Measurements from ENCODE around the gene IGHMBP2.

Gene IGHMBP2

DNA sequence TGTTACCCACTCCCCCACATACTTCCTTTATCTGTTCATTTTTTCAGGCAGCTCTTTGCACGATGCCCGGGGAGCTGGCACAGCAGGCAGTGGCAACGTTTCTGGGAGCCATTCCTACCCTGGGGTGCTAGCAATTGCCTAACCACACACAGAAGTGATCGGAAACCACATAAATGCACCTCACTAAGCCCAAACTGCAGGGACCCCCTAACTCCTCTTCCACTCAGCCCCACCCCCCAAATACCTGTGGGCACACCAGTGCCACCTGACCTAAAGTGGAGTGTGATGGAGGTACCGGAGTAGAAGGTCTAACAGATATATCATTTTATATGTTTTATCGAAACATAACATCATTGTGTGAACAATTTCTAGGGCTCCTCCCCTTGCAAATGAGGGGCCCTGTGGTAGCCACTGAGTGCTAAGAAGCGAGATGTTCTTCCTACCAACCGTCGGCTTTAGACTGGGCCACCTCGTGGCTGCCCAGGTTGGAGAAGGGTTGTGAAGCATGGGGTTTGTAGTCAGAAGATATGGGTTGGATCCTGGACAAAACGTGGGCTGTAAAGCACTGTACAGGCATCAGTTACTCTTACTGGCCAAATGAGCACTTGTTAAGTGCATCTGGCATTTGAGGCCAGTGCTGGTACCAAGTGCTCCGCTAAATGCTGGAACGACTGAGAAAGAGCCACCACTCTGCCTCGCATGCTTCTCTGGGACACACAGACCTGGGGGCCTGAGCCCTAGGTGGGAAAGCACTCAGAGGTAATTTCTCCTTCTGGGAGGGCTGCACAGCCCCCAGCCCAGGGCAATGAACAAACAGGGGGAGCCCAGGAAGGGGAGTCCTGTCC, 74.3 kb downstream of the IGHMBP2 start:
- Mint-ChIP-seq H3K9me3 (no peaks in the 10 kb centered on the region), H3K27me3 (peaks cover 47% of the 10 kb centered on the region), H3K4me3 (no peak overlapping the region), H3K36me3 (ENCODE audit: low read depth) (no peaks in the 10 kb centered on the region), H3K4me1 (ENCODE audit: low read depth) (peaks cover 5% of the 10 kb centered on the region), H3K27ac (no peak overlapping the region)
- intact Hi-C loops (cut with micrococcal nuclease) = no loop called here

DNA sequence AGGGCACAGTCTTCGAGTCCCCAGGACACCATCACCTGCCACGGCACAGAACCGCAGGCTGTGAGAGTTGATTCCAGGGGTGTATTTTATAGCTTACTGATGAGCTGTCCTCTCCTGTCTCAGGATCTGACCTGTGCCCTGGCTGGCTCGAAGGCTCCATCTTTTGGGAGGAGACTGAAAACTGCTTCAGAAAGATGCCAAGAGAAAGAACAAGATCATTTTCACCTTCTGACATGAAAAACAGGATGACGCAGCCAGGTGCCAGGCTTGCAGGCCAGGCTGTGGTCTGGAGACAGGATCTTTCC, 74.9 kb downstream of the IGHMBP2 start:
- Mint-ChIP-seq H3K4me1 (ENCODE audit: low read depth) (peaks cover 5% of the 10 kb centered on the region), H3K27ac (no peak overlapping the region), H3K9me3 (no peaks in the 10 kb centered on the region), H3K27me3 (peaks cover 45% of the 10 kb centered on the region), H3K36me3 (ENCODE audit: low read depth) (no peaks in the 10 kb centered on the region), H3K4me3 (no peak overlapping the region)
- intact Hi-C loops (cut with micrococcal nuclease) = no loop called here

DNA sequence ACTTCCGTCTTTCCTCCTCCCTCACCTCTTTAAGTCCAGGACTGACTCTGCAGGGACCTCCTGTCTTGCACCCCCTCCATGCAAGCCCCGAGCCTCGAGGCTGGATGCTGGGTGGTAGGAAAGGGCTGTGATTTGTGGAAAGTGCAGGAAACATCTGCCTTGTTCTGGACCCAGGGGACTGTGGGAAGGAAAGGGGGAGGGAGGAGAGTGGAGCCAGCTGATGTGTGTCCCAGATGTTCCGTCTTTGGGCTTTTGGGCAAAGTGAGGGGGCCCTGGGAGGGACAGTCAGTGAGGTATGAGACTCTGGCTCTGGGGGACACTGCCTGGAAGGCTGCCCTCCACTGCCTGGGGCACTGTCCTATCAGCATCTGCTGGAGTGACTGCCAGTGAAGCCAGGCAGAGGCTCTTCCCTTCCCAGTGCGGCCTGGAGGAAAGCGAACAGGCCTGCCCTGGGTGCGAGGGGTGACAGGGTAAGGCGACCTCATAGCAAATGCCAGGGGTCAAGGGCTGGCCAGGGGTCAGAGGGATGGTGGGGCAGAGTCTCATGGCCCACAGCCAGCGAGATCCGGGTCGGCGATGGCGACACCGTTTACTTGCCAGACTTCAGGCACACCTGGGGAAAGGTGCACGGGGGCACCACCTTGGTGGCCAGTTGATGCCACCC, 75.4 kb downstream of the IGHMBP2 start:
- peaks cover 44% of the 10 kb centered on the region for H3K27me3 Mint-ChIP-seq
- no peak overlapping the region for H3K4me3 Mint-ChIP-seq
- no peaks in the 10 kb centered on the region for H3K9me3 Mint-ChIP-seq
- H3K4me1 Mint-ChIP-seq (ENCODE audit: low read depth) = peaks cover 5% of the 10 kb centered on the region
- no peaks in the 10 kb centered on the region for H3K36me3 Mint-ChIP-seq (ENCODE audit: low read depth)
- no peak overlapping the region for H3K27ac Mint-ChIP-seq
- intact Hi-C loops (cut with micrococcal nuclease) = no loop called here

DNA sequence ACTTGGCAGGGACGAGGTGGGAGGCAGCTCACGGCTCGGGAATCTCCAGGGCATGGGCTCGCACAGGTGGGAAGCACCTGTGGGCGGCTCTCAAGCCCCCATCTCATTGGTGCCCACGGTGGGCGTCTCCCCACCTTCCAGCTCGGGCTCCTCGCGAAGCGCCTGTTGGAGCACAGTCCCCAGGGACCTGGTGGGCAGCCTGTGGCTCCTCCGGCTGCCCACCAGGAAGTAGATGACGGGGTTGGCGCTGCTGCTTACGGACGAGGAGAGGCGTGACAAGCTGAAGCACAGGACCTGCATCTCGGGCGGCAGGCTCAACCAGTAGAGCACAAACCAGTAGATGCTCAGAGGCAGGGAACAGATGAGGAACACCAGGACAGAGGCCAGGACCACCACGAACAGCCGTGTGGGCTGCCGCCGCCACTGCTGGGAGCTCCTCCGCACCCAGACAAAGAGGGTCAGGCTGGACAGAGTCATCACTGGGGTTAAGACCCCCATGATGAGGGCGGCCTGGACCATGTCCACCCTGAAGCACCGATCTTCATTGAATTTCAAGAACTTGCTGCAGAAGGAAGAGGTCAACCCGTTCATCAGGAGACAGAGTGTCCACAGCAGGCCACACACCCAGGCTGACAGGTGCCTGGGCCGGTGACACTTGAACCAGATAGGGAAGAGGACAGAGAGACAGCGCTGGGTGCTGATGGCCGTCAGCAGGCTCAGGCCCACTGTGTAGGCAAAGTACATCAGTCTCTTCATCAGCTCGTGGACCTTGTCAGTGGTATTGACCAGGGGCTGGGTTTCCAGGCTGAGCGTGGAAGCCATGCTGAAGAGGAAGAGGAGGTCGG, 76.5 kb downstream of the IGHMBP2 start:
- H3K4me3 Mint-ChIP-seq = no peak overlapping the region
- no peaks in the 10 kb centered on the region for H3K36me3 Mint-ChIP-seq (ENCODE audit: low read depth)
- intact Hi-C loops (cut with micrococcal nuclease) = no loop called here
- no peaks in the 10 kb centered on the region for H3K9me3 Mint-ChIP-seq
- no peak overlapping the region for H3K27ac Mint-ChIP-seq
- no peaks in the 10 kb centered on the region for H3K4me1 Mint-ChIP-seq (ENCODE audit: low read depth)
- H3K27me3 Mint-ChIP-seq = peaks cover 49% of the 10 kb centered on the region

DNA sequence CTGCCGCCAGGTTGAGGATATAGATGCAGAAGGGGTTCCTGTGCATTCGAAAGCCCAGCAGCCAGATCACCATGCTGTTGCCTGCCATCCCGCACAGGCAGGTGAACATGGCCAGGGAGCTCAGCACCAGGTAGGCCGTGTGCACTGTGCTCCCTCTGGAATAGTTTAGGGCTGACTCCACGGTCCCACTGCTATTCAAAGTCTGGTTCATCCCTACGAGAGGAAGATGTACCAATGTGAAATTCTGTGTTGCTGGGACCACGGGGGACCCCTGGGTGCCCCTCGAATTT, 77.0 kb downstream of the IGHMBP2 start, which contains the start of gene MRGPRD:
Gene MRGPRD, minus strand, starts transcription at position 211 of the 290 bp plus-strand sequence. Its CDS starts 0 bp downstream, at position 211.
- Mint-ChIP-seq H3K9me3 (no peaks in the 10 kb centered on the region), H3K4me1 (ENCODE audit: low read depth) (no peaks in the 10 kb centered on the region), H3K27me3 (peaks cover 53% of the 10 kb centered on the region), H3K4me3 (no peak within 1 kb of the TSS), H3K27ac (no peak within 1 kb of the TSS), H3K36me3 (ENCODE audit: low read depth) (no peaks in the 10 kb centered on the region)
- intact Hi-C loops (cut with micrococcal nuclease) = no loop called here

DNA sequence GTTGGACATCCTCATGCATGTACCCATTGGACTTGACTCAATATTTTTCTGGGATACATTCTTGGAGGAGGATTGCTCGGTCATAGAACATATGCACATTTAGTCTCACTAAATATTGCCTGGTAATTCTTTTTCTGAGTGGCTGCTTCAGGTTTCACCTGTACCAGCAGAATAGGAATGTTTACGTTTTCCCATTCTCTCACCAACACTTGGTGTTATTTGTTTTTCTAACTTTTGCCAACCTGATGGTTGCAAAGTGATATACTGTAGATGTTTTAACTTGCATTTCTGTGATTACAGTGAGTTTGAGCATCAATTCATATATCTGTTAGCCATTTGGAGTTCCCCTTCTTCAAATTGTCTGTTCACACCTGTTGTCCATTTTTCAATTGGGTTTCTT, 78.4 kb downstream of the IGHMBP2 start:
- intact Hi-C loops (cut with micrococcal nuclease) = no loop called here
- Mint-ChIP-seq H3K36me3 (ENCODE audit: low read depth) (no peaks in the 10 kb centered on the region), H3K27ac (no peak overlapping the region), H3K4me1 (ENCODE audit: low read depth) (no peaks in the 10 kb centered on the region), H3K9me3 (peaks cover 10% of the 10 kb centered on the region), H3K27me3 (peaks cover 58% of the 10 kb centered on the region), H3K4me3 (no peak overlapping the region)

DNA sequence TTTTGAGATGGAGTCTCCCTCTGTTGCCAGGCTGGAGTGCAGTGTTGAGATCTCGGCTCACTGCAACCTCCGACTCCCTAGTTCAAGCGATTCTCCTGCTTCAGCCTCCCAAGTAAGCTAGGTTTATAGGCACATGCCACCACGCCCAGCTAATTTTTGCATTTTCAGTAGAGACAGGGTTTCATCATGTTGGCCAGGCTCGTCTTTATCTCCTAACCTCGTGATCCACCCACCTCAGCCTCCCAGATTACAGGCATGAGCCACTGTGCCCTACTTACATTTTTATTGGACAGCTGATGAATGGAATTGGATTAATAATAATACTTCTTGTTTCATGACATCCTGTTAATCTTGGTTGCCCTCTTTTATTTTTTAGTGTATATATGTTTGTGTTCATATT, 80.1 kb downstream of the IGHMBP2 start:
- H3K27me3 Mint-ChIP-seq = peaks cover 57% of the 10 kb centered on the region
- H3K9me3 Mint-ChIP-seq = peaks cover 10% of the 10 kb centered on the region
- intact Hi-C loops (cut with micrococcal nuclease) = no loop called here
- H3K4me1 Mint-ChIP-seq (ENCODE audit: low read depth) = no peaks in the 10 kb centered on the region
- no peaks in the 10 kb centered on the region for H3K36me3 Mint-ChIP-seq (ENCODE audit: low read depth)
- no peak overlapping the region for H3K27ac Mint-ChIP-seq
- no peak overlapping the region for H3K4me3 Mint-ChIP-seq

DNA sequence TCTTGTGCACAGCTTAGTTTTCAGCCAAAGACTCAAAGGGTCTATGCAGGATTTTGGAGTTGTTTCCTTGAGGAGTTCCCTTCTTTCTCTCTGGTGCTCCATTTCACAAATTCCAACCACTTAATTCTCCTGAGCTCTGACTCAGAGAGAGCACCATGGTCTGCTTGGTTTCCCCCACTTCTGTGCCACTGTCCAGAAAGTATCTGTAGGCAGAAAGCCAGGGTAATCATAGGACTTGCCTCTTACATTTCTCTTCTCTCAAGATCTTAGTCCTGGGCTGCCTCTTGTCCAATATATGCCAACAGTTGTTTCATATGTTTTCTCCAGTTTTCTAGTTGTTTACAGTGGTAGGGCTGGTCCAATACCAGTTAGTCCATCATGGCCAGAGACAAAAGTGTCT, 83.5 kb downstream of the IGHMBP2 start:
- peaks cover 60% of the 10 kb centered on the region for H3K27me3 Mint-ChIP-seq

DNA sequence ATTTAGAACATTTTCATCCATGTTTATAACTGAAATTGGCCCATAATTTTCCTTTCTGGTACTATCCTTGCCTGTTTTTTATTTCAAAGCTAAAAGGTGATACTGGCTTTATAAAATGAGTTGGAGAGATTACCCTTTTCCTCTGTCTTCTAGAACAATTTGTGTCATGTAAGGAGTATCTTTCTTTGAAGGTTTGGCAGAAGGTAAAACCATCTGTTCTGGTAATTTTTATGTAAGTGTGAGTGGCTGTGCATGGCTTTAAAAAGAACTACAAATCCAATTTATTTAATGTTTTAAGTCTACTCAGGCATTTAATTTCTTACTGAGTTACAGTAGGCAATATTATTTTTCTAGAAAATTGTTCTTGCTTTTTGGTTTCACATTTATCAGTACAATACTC, 84.8 kb downstream of the IGHMBP2 start:
- no peaks in the 10 kb centered on the region for H3K36me3 Mint-ChIP-seq (ENCODE audit: low read depth)
- H3K9me3 Mint-ChIP-seq = peaks cover 10% of the 10 kb centered on the region
- H3K4me3 Mint-ChIP-seq = no peak overlapping the region
- no peak overlapping the region for H3K27ac Mint-ChIP-seq
- H3K4me1 Mint-ChIP-seq (ENCODE audit: low read depth) = no peaks in the 10 kb centered on the region
- H3K27me3 Mint-ChIP-seq = peaks cover 63% of the 10 kb centered on the region
- intact Hi-C loops (cut with micrococcal nuclease) = no loop called here

More for the DNA sequence above, 83.5 kb downstream of the IGHMBP2 start:
- H3K27ac Mint-ChIP-seq = no peak overlapping the region
- no peaks in the 10 kb centered on the region for H3K4me1 Mint-ChIP-seq (ENCODE audit: low read depth)
- intact Hi-C loops (cut with micrococcal nuclease) = no loop called here
- H3K9me3 Mint-ChIP-seq = peaks cover 10% of the 10 kb centered on the region
- H3K4me3 Mint-ChIP-seq = no peak overlapping the region
- no peaks in the 10 kb centered on the region for H3K36me3 Mint-ChIP-seq (ENCODE audit: low read depth)
